Ovary (tissue), 9 donors: ENCODE measurements around the gene MED28. TPM values are rescaled to one million over a fixed set of nuclear protein-coding genes. Genes with fewer than 3 reads are reported as not detected.

Experiments used
- DNase-seq, 5 donors: peaks; one replicate each; pipeline ENCODE4 v3.0.0-alpha.2; 2019 to 2020
- H3K27ac ChIP-seq, 2 donors: fragments of 200-600 bp; one replicate each; pipeline versions ENCODE4 v1.5.1 to v1.8.0; 2019 to 2022
- H3K27me3 ChIP-seq: fragments of 200-600 bp; one replicate; pipeline ENCODE4 v1.8.0; 2022
- H3K36me3 ChIP-seq: fragments of 200-600 bp; sonication (generic); one replicate; pipeline ENCODE4 v1.5.1; 2019
- H3K4me1 ChIP-seq: one replicate; pipeline ENCODE4 v1.8.1; 2013; ENCODE audit warnings: mild to moderate bottlenecking, moderate library complexity; ENCODE audit not compliant: insufficient read depth
- H3K4me3 ChIP-seq: fragments of 200-600 bp; sonication (generic); one replicate; pipeline ENCODE4 v1.5.1; 2017
- H3K9me3 ChIP-seq, 2 donors: fragments of 200-600 bp in 1 of 2; sonication (generic) in 1 of 2; one replicate each; pipeline versions ENCODE4 v1.5.1 to v1.8.1; 2013 to 2019; ENCODE audit warnings: mild to moderate bottlenecking in 1 of 2, moderate library complexity in 1 of 2
- EP300 ChIP-seq: sonication (generic); formaldehyde crosslinking; IDR thresholded peaks from one replicate; pipeline ENCODE4 v1.6.1; 2017; ENCODE audit warnings: antibody characterized with exemption
- POLR2A ChIP-seq: fragments of 450-650 bp; IDR thresholded peaks from one replicate; pipeline ENCODE4 v1.6.1; 2017; ENCODE audit warnings: antibody characterized with exemption, mild to moderate bottlenecking, moderate library complexity
- WGBS, 3 donors: extraction: QIAGEN DNeasy Blood & Tissue Kit in 1 of 3; methylation state at CpG; one replicate each; pipeline versions ENCODE4 v1.1.5 to v1.1.7; 2013 to 2017; 5-methylcytosine and 5-hydroxymethylcytosine counted together
- intact Hi-C, 4 donors: fragments of 100-400 bp; cut with DNase I; formaldehyde crosslinking; loops; one replicate each; pipeline versions ENCODE4 v1.11.0 to v1.15.1; 2022 to 2023
- polyA plus RNA-seq, 2 donors: library from polyadenylated mRNA; stranded (reverse); fragments of 200-250 nt in 1 of 2; fragments of 350-450 nt in 1 of 2; fragmentation: Illumina TruSeq in 1 of 2; extraction: RNeasy Lipid Tissue Mini Kit (QIAGEN cat#74804) in 1 of 2; gene quantifications; one replicate each; pipeline ENCODE4 v1.2.3, GENCODE V29; 2013 to 2014
- total RNA-seq, 7 donors: library from RNA; depleted of rRNA in 2 of 7; stranded (reverse); fragments of >200 nt in 2 of 7; fragmentation: NEBNext Ultra II Directional in 3 of 7; extraction: Animal tissue kit (Norgen Biotek cat#: 25700) in 3 of 7; gene quantifications; one replicate each; pipeline versions ENCODE4 v1.1.0 to v1.2.4, GENCODE V29; 2016 to 2023
- TF ChIP-seq, protein P1 (sequence below), 3 donors: fragments of 450-650 bp in 2 of 3; fragments of 200-600 bp in 1 of 3; IDR thresholded peaks; one replicate each; pipeline versions ENCODE4 v1.5.1 to v1.8.0; 2016 to 2022; ENCODE audit warnings: antibody characterized with exemption in 3 of 3, mild to moderate bottlenecking in 1 of 3
- donor health status: DM: no; HTN: no; CAD: no; lungs with moderate emphysema.
- donor health status: DM: no; HTN: no; CAD: no.
- donor health status: Bipolar disorder and iron deficiency.
- donor health status: DM: yes; HTN: yes; CAD: no.
- donor health status: DM: no; HTN: no; CAD: no.
- donor health status: DM: yes; HTN: yes; CAD: no.

MED28 gene
- total and polyA plus RNA-seq, 9 donors = 14.7 to 78.7 (median 60.7) TPM

GRCh38 chr4:17589355-17589754 lies 25.1 kb upstream of the MED28 start:
- intact Hi-C loops = no loop called here
- Histone ChIP-seq H3K9me3 (no peaks in the 10 kb centered on the region), H3K27me3 (no peaks in the 10 kb centered on the region), H3K36me3 (no peaks in the 10 kb centered on the region), H3K4me3 (no peak overlapping the region), H3K27ac (no peak overlapping the region), H3K4me1 (no peaks in the 10 kb centered on the region)
- no peak for DNase-seq
- 95 to 97% (median 97%) methylated on average over 3 of the region's 3 CpGs for WGBS, 3 donors
- TF ChIP-seq POLR2A (no peak), EP300 (no peak)
- TF ChIP-seq, protein P1, sequence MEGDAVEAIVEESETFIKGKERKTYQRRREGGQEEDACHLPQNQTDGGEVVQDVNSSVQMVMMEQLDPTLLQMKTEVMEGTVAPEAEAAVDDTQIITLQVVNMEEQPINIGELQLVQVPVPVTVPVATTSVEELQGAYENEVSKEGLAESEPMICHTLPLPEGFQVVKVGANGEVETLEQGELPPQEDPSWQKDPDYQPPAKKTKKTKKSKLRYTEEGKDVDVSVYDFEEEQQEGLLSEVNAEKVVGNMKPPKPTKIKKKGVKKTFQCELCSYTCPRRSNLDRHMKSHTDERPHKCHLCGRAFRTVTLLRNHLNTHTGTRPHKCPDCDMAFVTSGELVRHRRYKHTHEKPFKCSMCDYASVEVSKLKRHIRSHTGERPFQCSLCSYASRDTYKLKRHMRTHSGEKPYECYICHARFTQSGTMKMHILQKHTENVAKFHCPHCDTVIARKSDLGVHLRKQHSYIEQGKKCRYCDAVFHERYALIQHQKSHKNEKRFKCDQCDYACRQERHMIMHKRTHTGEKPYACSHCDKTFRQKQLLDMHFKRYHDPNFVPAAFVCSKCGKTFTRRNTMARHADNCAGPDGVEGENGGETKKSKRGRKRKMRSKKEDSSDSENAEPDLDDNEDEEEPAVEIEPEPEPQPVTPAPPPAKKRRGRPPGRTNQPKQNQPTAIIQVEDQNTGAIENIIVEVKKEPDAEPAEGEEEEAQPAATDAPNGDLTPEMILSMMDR (IDR thresholded peaks at IDR 0.05) = no peak

GRCh38 chr4:17595471-17596005 lies 18.9 kb upstream of the MED28 start:
- WGBS, 3 donors = 84 to 89% (median 86%) methylated on average over 6 of the region's 6 CpGs
- no peak for TF ChIP-seq POLR2A
- TF ChIP-seq, protein P1 (IDR thresholded peaks at IDR 0.05) = no peak
- H3K4me1 ChIP-seq = no peaks in the 10 kb centered on the region
- no peaks in the 10 kb centered on the region for H3K36me3 ChIP-seq
- H3K4me3 ChIP-seq = no peak overlapping the region
- no peaks in the 10 kb centered on the region for H3K9me3 ChIP-seq
- intact Hi-C loops = no loop called here
- H3K27me3 ChIP-seq = no peaks in the 10 kb centered on the region
- DNase-seq = no peak
- no peak overlapping the region for H3K27ac ChIP-seq

GRCh38 chr4:17597517-17597916 lies 16.9 kb upstream of the MED28 start:
- 75 to 78% (median 75%) methylated on average over 7 of the region's 7 CpGs for WGBS, 3 donors
- intact Hi-C loops = no loop called here

DNA sequence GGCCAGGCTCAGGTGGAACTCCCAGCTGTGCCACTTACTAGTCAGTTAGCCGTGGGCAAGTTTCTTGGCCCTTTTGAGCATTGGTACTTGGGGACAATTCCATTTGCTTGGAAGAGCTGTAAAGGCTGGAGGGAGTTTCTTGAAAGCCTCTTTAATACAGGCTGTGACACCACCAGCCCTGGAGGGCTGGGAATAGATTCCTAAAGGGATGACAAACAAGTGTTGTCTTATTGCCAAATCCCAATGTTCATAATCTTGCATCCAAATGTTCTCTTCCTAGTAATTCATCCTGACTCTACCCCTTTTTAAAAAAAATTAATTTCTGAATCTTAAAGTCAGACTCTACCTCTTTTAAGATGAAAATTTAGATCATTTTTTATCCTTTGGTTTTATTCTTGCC lies 14.6 kb upstream of the MED28 start:
- no peak for TF ChIP-seq POLR2A
- TF ChIP-seq, protein P1 (IDR thresholded peaks at IDR 0.05) = no peak
- Histone ChIP-seq H3K4me3 (no peak overlapping the region), H3K27me3 (no peaks in the 10 kb centered on the region), H3K4me1 (no peaks in the 10 kb centered on the region), H3K27ac (no peak overlapping the region), H3K36me3 (no peaks in the 10 kb centered on the region), H3K9me3 (no peaks in the 10 kb centered on the region)
- 88 to 96% (median 93%) methylated on average over 1 of the region's 1 CpG for WGBS, 3 donors
- no peak for DNase-seq
- intact Hi-C loops = no loop called here

More at GRCh38 chr4:17597517-17597916, 16.9 kb upstream of the MED28 start:
- no peak for DNase-seq
- no peak for TF ChIP-seq EP300
- H3K4me1 ChIP-seq = no peaks in the 10 kb centered on the region
- no peak overlapping the region for H3K4me3 ChIP-seq
- no peaks in the 10 kb centered on the region for H3K36me3 ChIP-seq
- no peaks in the 10 kb centered on the region for H3K27me3 ChIP-seq
- H3K9me3 ChIP-seq = no peaks in the 10 kb centered on the region
- H3K27ac ChIP-seq = no peak overlapping the region

- H3K27me3 ChIP-seq = no peaks in the 10 kb centered on the region
- no peak overlapping the region for H3K4me3 ChIP-seq
- no peaks in the 10 kb centered on the region for H3K4me1 ChIP-seq
- no peaks in the 10 kb centered on the region for H3K36me3 ChIP-seq
- H3K9me3 ChIP-seq = no peaks in the 10 kb centered on the region
- 51 to 57% (median 57%) methylated on average over 3 of the region's 3 CpGs for WGBS, 3 donors
- H3K27ac ChIP-seq = no peak overlapping the region
- DNase-seq = no peak
- TF ChIP-seq, protein P1 (IDR thresholded peaks at IDR 0.05) = no peak
- TF ChIP-seq POLR2A (no peak), EP300 (no peak)
- intact Hi-C loops = no loop called here
Measured at GRCh38 chr4:17605236-17605635, 9.2 kb upstream of the MED28 start.
